ENCODE data around the gene SGMS1. TPM values are rescaled to one million over a fixed set of nuclear protein-coding genes. Genes with fewer than 3 reads are reported as not detected.

SGMS1 gene
- total and polyA plus RNA-seq, 4 donors, result 15.8 to 142 (median 41.3) TPM

DNA sequence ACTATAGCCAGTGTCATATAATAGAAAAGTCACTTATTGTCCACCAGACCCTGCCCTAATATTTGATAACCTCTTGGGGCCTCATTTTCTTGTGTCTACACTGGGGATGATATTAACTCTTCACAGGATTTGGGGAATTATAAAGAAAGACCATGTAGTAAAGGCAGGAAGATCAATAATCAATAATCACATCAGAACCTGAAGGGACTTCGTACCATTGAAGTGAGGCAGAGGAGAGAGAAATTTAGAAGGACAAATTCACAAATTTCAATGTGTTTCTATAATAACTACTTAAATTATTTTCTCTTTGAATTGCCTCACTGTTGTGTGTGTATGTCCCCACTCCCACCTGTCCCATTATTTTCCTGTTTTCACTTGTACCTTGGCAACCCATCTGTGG, 10.7 kb upstream of the SGMS1 start:
- H3K36me3 ChIP-seq (ENCODE audit: control insufficient read depth in 4 of 4, insufficient read depth in 4 of 4, low read length in 4 of 4), result peaks cover 0 to 10% (median 2%) of the 10 kb centered on the region in 4 donors
- ATAC-seq (ENCODE audit: insufficient read depth, low FRiP score) (no peak), DNase-seq (no peak)
- no peaks in the 10 kb centered on the region for H3K9me3 ChIP-seq (ENCODE audit: control insufficient read depth in 4 of 4, insufficient read depth in 3 of 4, low read length in 3 of 4)
- TF ChIP-seq, protein P1, sequence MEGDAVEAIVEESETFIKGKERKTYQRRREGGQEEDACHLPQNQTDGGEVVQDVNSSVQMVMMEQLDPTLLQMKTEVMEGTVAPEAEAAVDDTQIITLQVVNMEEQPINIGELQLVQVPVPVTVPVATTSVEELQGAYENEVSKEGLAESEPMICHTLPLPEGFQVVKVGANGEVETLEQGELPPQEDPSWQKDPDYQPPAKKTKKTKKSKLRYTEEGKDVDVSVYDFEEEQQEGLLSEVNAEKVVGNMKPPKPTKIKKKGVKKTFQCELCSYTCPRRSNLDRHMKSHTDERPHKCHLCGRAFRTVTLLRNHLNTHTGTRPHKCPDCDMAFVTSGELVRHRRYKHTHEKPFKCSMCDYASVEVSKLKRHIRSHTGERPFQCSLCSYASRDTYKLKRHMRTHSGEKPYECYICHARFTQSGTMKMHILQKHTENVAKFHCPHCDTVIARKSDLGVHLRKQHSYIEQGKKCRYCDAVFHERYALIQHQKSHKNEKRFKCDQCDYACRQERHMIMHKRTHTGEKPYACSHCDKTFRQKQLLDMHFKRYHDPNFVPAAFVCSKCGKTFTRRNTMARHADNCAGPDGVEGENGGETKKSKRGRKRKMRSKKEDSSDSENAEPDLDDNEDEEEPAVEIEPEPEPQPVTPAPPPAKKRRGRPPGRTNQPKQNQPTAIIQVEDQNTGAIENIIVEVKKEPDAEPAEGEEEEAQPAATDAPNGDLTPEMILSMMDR (IDR thresholded peaks at IDR 0.05; ENCODE audit: control extremely low read depth, extremely low read depth), result no peak
- H3K9ac ChIP-seq (ENCODE audit: insufficient read depth in 1 of 2, low read length in 2 of 2), result no peak overlapping the region
- whole genome bisulfite sequencing, 2 donors, result 92 to 97% methylated on average over 1 of the region's 1 CpG
- no peak overlapping the region for H3K4me3 ChIP-seq
- peaks cover 0 to 4% (median 0%) of the 10 kb centered on the region in 3 donors for H3K27me3 ChIP-seq (ENCODE audit: control insufficient read depth in 3 of 3, insufficient read depth in 3 of 3, low read length in 2 of 3)
- H3K4me1 ChIP-seq (ENCODE audit: control insufficient read depth in 5 of 5, insufficient read depth in 5 of 5, low read length in 5 of 5), result no peaks in the 10 kb centered on the region
- H3K27ac ChIP-seq (ENCODE audit: low read depth in 1 of 2, low read length in 1 of 2), result no peak overlapping the region

DNA sequence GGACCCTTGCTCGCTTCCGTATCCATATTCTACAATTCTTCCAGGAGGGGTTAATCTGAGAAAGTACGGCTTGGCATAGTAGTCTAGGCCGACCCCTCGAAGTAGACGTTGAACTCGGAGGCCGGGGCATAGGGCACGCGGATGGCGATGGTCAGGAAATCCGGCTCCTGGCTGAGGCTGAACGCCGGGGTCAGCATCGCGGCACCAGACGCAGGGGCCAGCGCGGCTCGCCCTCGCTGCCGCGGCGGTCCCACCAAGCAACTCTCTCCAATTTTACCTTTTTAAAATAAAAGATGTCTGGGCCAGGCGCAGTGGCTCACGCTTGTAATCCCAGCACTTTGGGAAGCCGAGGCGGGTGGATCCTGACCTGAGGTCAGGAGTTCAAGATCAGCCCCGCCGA, 7.3 kb upstream of the SGMS1 start:
- no peak for ATAC-seq (ENCODE audit: insufficient read depth, low FRiP score)

DNA sequence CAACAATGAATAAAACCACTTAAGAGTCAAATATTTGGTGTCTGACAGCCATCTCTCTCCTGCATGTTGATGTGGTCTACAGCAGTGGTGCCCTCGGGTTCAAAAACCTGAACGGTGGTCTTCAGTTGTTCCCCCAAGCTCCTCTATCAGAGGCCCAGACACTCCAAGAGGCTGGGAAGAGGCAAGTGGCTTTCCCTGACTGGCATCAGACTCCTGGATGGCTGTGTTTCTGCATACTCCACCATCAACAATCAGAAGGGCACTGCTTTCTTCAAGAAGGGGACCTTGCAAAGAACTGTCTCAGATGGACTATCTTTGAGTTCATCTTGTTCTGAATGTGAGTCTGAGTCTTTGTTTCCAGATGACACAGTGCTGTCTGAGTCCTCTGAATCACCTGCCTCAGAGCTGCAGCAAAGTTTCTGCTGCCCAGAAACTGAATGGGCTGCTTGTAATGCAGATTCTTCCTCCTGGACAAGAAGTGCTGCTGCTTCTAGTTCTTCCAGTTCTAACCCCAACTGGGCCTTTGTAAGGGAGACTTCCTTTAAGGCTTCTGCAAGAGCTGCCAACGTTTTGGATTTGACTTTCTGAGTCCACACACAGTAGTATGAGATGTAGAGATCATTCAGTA, 5.9 kb upstream of the SGMS1 start:
- 66 to 73% methylated on average over 3 of the region's 3 CpGs for WGBS, 2 donors
- ATAC-seq (ENCODE audit: insufficient read depth, low FRiP score), result no peak
- Histone ChIP-seq H3K27me3 (ENCODE audit: control insufficient read depth in 3 of 3, insufficient read depth in 3 of 3, low read length in 2 of 3) (no peaks in the 10 kb centered on the region), H3K27ac (ENCODE audit: low read depth in 1 of 2, low read length in 1 of 2) (no peak overlapping the region), H3K9ac (ENCODE audit: insufficient read depth in 1 of 2, low read length in 2 of 2) (no peak overlapping the region), H3K36me3 (ENCODE audit: control insufficient read depth in 4 of 4, insufficient read depth in 4 of 4, low read length in 4 of 4) (peaks cover 0 to 14% (median 2%) of the 10 kb centered on the region in 4 donors), H3K4me1 (ENCODE audit: control insufficient read depth in 5 of 5, insufficient read depth in 5 of 5, low read length in 5 of 5) (peaks cover 0 to 9% (median 0%) of the 10 kb centered on the region in 5 donors), H3K4me3 (no peak overlapping the region), H3K9me3 (ENCODE audit: control insufficient read depth in 4 of 4, insufficient read depth in 3 of 4, low read length in 3 of 4) (no peaks in the 10 kb centered on the region)
- no peak for DNase-seq
- TF ChIP-seq, protein P1 (IDR thresholded peaks at IDR 0.05; ENCODE audit: control extremely low read depth, extremely low read depth), result no peak

More for the DNA sequence above, 7.3 kb upstream of the SGMS1 start:
- Histone ChIP-seq H3K27ac (ENCODE audit: low read depth in 1 of 2, low read length in 1 of 2) (no peak overlapping the region), H3K4me1 (ENCODE audit: control insufficient read depth in 5 of 5, insufficient read depth in 5 of 5, low read length in 5 of 5) (peaks cover 0 to 3% (median 0%) of the 10 kb centered on the region in 5 donors), H3K9ac (ENCODE audit: insufficient read depth in 1 of 2, low read length in 2 of 2) (no peak overlapping the region), H3K9me3 (ENCODE audit: control insufficient read depth in 4 of 4, insufficient read depth in 3 of 4, low read length in 3 of 4) (no peaks in the 10 kb centered on the region), H3K4me3 (no peak overlapping the region), H3K36me3 (ENCODE audit: control insufficient read depth in 4 of 4, insufficient read depth in 4 of 4, low read length in 4 of 4) (peaks cover 0 to 14% (median 2%) of the 10 kb centered on the region in 4 donors), H3K27me3 (ENCODE audit: control insufficient read depth in 3 of 3, insufficient read depth in 3 of 3, low read length in 2 of 3) (no peaks in the 10 kb centered on the region)
- WGBS, 2 donors, result 97 to 98% methylated on average over 30 of the region's 30 CpGs
- TF ChIP-seq, protein P1 (IDR thresholded peaks at IDR 0.05; ENCODE audit: control extremely low read depth, extremely low read depth), result no peak
- no peak for DNase-seq

All from lung (tissue), 12 donors.